PFSK-1 (cell line): Measurements from ENCODE around the gene AGRN.

Experiments used
- FOXP2 ChIP-seq: optimal IDR thresholded peaks from 2 replicates; pipeline ENCODE3; 2011; ENCODE audit warnings: borderline replicate concordance, control low read depth, inconsistent platforms; ENCODE audit not compliant: insufficient read depth; ENCODE audit errors: extremely low read length, extremely low read depth
- POLR2AphosphoS5 ChIP-seq: IDR thresholded peaks from 2 replicates; pipeline ENCODE4 v1.6.1; 2012; ENCODE audit warnings: low read depth, mild to moderate bottlenecking, control low read depth, low read length, moderate library complexity
- SIN3A ChIP-seq: IDR thresholded peaks from 2 replicates; pipeline ENCODE4 v1.6.1; 2012; ENCODE audit warnings: mild to moderate bottlenecking, low read length, moderate library complexity, borderline replicate concordance; ENCODE audit not compliant: insufficient read depth
- TAF1 ChIP-seq: IDR thresholded peaks from 2 replicates; pipeline ENCODE4 v1.6.1; 2012; ENCODE audit warnings: low read length, control low read depth, borderline replicate concordance; ENCODE audit not compliant: insufficient read depth
- TF ChIP-seq, protein P1 (sequence below), 2 experiments: IDR thresholded peaks; 2 replicates each; pipeline versions ENCODE4 v1.6.1 to v1.8.0; 2011 to 2012; ENCODE audit warnings: low read depth in 2 of 2, low read length in 2 of 2, control low read depth in 1 of 2, inconsistent platforms in 1 of 2, mild to moderate bottlenecking in 1 of 2, moderate library complexity in 1 of 2; ENCODE audit not compliant: insufficient read depth in 1 of 2

The AGRN gene

DNA sequence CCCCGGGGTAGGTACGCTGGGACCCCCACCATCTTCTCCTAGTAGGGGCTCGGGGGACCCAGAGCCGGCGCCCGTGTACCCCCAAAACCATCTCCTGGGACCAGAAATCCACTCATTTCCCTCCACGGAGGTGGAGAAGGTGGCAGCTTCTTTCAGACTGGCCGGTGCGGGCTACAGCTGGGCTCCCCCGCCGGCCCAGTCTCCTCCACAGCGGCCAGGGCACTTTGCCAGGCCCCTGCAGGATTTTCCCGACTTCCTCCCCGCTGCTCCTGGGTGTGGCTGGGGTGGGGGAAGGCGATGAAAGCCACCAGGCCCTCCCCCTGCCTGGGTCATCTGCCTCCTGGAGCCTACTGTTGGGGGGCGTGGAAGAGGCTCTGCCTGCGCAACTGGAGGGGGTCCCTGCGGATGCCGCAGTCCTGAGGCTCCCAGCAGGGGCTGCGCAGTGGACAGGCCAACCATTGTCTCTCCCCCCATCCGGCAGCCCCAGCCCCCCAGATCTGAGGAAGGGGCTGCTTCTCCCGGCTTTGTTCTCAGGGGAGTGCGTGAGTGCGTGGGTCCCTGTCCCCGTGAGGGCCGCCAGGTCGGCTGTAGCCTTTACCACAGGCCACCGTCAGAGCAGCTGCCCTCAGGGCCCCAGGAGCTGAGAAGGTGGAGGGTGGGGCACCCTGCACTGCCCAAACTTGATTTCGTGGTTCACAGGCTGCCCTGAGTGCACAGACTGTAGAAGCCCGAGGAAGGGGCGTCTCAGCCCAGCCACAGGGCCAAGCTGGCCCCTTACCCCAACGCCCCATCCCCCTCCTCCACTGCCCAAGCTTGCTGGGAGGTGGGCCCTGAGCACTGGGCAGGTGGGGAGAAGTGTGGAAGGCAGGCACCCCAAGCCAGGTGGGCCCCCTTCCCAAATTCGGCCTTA, 1.3 kb downstream of the AGRN start:
- TF ChIP-seq TAF1: no peak
- TF ChIP-seq FOXP2: peak; percentile 29
- TF ChIP-seq, protein P1, sequence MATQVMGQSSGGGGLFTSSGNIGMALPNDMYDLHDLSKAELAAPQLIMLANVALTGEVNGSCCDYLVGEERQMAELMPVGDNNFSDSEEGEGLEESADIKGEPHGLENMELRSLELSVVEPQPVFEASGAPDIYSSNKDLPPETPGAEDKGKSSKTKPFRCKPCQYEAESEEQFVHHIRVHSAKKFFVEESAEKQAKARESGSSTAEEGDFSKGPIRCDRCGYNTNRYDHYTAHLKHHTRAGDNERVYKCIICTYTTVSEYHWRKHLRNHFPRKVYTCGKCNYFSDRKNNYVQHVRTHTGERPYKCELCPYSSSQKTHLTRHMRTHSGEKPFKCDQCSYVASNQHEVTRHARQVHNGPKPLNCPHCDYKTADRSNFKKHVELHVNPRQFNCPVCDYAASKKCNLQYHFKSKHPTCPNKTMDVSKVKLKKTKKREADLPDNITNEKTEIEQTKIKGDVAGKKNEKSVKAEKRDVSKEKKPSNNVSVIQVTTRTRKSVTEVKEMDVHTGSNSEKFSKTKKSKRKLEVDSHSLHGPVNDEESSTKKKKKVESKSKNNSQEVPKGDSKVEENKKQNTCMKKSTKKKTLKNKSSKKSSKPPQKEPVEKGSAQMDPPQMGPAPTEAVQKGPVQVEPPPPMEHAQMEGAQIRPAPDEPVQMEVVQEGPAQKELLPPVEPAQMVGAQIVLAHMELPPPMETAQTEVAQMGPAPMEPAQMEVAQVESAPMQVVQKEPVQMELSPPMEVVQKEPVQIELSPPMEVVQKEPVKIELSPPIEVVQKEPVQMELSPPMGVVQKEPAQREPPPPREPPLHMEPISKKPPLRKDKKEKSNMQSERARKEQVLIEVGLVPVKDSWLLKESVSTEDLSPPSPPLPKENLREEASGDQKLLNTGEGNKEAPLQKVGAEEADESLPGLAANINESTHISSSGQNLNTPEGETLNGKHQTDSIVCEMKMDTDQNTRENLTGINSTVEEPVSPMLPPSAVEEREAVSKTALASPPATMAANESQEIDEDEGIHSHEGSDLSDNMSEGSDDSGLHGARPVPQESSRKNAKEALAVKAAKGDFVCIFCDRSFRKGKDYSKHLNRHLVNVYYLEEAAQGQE (IDR thresholded peaks at IDR 0.05; ENCODE audit: insufficient read depth in 1 of 2, low read depth in 2 of 2, low read length in 2 of 2): no peak
- TF ChIP-seq SIN3A: peak; percentile 32; the same call in 1 of the 2 replicates
- TF ChIP-seq POLR2AphosphoS5: peak; percentile 53; the same call in 1 of the 2 replicates

DNA sequence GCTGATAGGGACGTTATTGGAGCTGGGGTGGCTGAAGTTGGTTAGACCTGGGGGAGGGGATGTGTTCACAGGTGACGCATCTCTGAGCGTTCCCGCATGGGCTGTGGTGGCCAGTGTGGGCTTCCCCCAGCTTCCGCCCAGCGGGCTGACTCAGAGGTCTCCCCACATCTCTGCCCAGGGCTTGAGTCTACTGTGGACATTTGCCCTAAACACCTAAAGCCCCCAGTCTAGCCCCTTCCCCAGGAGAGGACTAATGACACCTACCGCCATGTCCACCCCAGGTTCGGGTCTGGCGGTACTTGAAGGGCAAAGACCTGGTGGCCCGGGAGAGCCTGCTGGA, 2.0 kb downstream of the AGRN start:
- TF ChIP-seq SIN3A (no peak), FOXP2 (no peak), POLR2AphosphoS5 (no peak), TAF1 (no peak)
- TF ChIP-seq, protein P1 (IDR thresholded peaks at IDR 0.05; ENCODE audit: insufficient read depth in 1 of 2, low read depth in 2 of 2, low read length in 2 of 2): no peak

DNA sequence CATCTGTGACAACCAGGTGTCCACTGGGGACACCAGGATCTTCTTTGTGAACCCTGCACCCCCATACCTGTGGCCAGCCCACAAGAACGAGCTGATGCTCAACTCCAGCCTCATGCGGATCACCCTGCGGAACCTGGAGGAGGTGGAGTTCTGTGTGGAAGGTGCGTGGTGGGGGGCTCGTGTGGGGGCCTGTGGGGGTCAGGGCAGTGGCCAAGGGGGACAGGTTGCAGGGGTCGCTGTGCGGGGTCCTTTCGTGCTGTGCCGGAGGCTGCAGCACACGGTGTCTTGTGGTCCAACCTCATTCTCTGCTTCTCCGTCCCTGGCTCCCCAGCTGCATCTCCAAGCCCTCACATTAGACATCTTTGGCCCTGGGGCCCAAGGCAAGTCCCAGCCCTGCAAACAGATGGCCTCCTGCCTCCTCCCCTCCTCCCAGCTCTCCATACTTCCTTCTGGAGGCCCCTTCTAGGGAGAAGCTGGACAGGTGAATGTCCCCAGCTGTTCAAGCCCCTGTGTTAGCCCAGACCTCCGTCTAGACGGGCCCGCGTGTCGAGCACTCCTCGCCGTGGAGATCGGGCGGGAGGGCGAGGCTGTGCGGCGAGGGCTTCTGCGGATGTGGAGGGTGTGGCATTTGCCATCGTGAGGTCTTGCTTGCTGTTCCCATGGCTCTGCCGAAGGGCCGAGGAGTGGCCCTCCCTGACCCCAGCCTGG, 2.5 kb downstream of the AGRN start:
- TF ChIP-seq, protein P1 (IDR thresholded peaks at IDR 0.05; ENCODE audit: insufficient read depth in 1 of 2, low read depth in 2 of 2, low read length in 2 of 2): no peak
- TF ChIP-seq SIN3A: no peak
- no peak for TF ChIP-seq FOXP2
- no peak for TF ChIP-seq POLR2AphosphoS5
- no peak for TF ChIP-seq TAF1

DNA sequence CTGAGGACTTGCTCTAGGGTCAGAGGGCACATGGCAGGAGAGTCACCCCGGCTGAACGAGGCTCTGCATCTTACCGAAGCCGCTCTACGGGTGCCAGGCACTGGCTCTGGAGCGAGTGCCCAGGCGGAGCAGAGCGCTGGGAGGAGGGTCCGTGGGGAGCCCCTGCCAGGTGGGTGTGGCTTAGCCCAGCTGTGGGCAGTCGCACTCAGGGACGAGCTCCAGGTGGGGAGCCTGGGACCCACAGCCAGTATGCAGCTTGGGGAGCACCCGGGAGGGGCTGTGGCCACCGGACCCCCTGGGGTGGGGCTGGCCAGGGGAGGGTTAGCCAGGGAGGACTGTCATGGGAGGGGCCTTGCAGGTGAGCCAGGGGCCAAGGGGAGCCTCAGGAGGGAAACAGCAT, 3.8 kb downstream of the AGRN start:
- no peak for TF ChIP-seq SIN3A
- TF ChIP-seq, protein P1 (IDR thresholded peaks at IDR 0.05; ENCODE audit: insufficient read depth in 1 of 2, low read depth in 2 of 2, low read length in 2 of 2): no peak
- no peak for TF ChIP-seq FOXP2
- TF ChIP-seq TAF1: no peak
- no peak for TF ChIP-seq POLR2AphosphoS5
